GM21529 (cell line): ENCODE measurements around the gene OR10V1.
"Not testable (repeated sequence)": the region's sequence is repeated elsewhere in the genome, so short reads cannot be mapped to it uniquely, and the experiment has no call there.

Experiments
- ATAC-seq: cut with Tn5 transposase; IDR thresholded peaks from one replicate; pipeline ENCODE4 v1.9.1; 2021; ENCODE audit not compliant: unreplicated experiment

OR10V1 gene

DNA sequence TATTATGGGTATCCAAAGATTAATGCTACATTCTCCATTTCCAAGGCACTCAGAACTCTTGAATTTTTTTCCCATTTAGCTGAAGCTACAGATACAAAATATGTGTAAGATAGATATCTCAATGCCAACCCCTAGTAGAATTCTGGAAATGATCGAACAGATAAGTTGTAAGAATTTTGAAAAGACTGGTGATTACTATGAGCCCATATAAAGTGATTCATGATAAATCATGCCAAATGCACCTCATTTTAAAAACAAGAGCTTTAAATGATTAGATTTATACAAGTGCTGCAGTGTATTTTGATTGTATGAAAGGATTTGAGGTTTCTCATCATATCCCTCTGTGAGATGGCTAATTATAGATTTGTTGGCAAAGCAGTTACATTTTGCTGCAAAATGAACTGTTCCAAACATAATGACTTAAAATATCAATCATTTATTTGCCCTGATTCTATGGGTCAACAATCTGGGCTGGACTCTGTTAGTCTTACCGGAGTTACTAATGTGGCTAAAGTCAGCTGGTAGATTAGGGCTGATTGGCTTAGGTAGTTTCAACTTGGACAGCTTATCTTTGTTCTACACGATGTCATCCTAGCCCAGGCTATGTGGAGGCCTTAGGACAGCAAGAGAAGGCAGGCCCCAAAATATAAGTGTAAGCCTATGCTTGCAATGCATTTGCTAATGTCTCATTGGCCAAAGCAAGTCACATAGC, 3.4 kb downstream of the OR10V1 start:
- no peak for ATAC-seq

DNA sequence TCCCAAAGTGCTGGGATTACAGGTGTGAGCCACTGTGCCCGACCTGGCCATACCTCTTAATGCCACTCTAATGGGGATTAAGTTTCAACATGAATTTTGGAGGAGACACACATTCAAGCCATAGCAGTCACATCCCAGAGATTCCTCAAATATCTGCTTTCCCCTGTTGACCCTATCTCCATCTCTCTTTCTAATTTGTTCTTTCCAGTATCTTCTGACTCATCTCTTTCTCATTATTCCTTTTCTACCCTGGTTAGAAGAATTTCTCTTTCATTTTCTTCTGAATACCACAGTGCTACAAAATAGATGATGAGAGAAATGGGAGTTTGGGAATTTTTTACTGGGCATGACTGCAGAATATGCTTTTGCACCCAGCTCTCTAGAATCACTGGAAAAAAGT, 5.1 kb downstream of the OR10V1 start:
- ATAC-seq: no peak

DNA sequence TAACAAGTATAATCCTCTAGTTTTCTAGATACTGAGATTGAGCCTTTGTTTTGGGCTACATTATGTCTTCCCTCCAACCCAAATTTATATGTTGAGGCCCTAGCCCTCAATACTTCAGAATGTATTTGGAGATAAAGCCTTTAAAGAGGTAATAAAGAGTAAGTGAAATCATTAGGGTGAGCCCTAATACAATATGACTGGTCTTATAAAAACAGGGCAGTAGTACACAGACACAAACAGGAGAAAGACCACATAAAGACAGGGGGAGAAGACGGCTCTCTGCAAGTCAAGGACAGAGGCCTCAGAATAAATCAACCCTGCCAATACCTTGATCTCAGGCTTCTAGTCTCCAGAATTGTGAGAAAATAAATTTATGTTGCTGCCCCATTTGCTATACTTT, 6.3 kb downstream of the OR10V1 start:
- no peak for ATAC-seq

DNA sequence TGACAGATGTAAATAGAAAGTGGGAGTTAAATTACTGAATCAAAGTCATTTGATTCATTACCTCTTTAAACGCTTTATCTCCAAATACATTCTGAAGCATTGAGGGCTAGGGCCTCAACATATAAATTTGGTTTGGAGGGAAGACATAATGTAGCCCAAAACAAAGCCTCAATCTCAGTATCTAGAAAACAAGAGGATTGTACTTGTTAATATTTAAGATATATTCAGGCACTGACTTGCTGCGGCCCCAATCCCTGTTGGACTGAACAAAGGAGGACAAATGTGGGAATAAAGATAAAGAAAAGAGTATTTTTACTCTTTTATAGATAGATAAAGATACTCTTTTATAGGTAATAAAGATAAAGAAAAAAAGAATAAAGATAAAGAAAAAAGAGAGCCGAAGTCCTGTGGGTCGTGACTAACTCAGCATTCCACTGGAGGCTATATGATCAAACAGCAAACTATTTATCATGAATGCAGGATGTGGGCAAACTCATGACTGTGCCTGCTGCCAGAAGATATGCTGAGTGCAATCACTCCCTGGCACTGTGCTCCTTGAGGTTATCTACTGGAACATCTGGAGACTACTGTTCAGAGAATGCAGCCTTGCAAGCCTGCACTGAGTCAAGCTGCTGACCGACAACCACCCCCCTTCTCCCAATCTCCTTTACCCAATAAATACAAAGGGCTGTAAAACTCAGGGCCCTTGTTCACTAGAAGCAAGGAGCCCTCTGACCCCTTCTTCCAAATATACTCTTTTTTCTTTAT, 6.9 kb downstream of the OR10V1 start:
- no peak for ATAC-seq

DNA sequence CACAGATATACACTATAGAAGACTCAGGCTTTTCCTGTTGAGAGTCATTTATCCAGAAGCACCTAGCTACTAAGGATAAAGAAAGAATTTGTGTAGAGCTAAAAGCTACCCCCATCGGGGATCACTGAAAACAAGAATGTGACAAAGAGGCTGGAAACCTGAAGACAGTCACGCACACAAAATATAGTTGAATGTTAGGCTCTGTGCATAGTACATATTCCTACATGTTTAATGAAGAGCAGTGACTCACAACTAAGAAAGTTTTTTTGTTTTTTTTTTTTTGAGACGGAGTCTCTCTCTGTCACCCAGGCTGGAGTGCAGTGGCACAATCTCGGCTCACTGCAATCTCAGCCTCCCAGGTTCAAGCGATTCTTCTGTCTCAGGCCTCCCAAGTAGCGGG, 8.4 kb downstream of the OR10V1 start:
- no peak for ATAC-seq

DNA sequence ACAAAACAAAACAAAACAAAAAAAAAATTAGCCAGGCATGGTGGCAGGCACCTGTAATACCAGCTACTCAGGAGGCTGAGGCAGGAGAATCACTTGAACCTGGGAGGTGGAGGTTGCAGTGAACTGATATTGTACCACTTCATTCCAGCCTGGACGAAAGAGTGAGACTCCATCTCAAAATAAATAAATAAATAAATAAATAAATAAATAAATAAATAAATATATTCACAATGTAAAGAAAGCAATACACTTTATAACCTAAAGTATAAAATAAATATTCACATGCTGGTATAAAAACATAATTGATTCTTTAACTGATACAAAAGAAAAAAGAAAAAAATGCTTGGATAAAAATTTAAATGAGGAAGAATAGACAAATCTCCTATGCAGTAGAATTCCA, 10.1 kb downstream of the OR10V1 start:
- not testable (repeated sequence) for ATAC-seq

DNA sequence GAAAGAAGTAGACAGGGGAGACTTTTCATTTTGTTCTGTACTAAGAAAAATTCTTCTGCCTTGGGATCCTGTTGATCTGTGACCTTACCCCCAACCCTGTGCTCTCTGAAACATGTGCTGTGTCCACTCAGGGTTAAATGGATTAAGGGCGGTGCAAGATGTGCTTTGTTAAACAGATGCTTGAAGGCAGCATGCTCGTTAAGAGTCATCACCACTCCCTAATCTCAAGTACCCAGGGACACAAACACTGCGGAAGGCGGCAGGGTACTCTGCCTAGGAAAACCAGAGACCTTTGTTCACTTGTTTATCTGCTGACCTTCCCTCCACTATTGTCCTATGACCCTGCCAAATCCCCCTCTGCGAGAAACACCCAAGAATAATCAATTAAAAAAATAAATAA, 13.5 kb downstream of the OR10V1 start:
- not testable (repeated sequence) for ATAC-seq

DNA sequence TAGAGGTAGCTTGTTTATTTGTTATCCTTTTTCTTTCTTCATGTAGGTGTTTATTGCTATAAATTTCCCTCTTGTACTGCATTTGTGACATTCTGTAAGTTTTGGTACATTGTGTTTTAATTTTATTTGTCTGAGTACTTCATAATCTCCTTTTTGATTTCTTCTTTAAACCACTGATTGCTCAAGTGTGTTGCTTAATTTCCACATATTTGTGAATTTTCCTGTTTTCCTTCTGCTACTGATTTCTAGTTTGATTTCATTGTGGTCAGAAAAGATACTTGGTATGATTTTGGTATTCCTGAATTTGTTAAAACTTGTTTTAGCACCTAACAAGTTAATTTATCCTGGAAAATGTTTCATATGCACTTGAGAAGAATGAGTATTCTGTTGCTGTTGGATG, 15.1 kb downstream of the OR10V1 start:
- no peak for ATAC-seq

DNA sequence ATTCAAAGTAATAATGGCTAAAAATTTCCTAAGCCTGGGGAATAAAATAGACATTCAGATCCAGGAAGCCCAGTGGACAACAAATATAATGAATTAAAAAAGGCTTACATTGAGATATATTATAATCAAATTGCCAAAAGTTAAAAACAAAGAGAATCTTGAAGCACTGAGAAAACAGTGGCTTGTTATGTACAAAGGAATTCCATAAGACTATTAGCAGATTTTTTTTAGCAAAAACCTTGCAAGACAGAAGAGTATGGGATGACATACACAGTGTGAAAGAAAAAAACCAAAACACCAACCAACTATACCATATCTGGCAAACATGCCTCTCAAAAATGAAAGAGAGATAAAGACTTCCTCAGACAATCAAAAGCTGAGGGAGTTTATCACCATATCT, 20.7 kb downstream of the OR10V1 start:
- ATAC-seq: no peak

DNA sequence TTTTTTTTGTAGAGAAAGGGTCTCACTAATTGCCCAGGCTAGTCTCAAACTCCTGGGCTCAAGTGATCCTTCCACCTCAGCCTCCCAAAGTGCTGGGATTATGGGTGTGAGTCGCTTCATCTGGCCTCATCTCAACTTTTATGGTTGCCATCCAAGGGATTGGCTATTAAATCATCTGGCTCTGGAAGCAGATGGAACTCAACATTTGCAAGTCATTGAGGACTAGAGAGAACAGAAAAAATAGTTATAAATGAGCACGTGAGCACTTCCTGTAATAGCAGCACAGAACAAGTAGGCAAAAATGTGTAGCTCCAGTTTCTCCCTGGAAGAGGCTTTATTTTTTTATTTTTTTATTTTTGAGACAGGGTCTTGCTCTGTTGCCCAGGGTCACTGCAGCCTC, 22.5 kb downstream of the OR10V1 start:
- ATAC-seq: no peak

DNA sequence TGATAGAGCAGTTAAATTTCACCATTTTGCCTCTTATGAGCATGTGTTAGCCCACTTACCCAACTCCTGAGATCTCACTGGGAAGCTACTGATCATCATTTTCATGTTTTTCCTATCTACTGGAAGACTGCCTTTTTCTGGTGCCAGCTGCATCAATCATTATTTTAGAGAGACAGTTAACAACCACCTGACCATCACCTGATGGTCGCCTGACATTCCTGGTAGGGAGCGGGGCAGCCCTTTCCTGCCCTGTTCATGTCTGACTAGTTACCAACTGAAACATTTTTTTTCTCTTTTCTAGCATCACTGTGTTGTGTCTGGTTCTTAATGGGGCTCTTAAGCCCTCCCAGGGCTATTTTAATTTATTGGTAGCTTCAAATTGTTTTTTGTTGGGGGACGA, 24.6 kb downstream of the OR10V1 start:
- ATAC-seq: no peak

DNA sequence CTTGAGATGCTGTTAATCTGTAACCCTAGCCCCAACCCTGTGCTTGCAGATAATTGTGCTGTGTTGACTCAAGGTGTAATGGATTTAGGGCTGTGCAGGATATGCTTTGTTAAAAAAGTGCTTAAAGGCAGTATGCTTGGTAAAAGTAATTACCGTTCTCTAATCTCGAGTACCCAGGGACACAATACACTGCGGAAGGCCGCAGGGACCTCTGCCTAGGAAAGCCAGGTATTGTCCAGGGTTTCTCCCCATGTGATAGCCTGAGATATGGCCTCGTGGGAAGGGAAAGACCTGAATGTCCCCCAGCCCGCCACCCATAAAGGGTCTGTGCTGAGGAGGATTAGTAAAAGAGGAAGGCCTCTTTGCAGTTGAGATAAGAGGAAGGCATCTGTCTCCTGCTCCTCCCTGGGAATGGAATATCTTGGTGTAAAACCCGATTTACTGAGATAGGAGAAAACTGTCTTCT, 32.4 kb downstream of the OR10V1 start:
- not testable (repeated sequence) for ATAC-seq

DNA sequence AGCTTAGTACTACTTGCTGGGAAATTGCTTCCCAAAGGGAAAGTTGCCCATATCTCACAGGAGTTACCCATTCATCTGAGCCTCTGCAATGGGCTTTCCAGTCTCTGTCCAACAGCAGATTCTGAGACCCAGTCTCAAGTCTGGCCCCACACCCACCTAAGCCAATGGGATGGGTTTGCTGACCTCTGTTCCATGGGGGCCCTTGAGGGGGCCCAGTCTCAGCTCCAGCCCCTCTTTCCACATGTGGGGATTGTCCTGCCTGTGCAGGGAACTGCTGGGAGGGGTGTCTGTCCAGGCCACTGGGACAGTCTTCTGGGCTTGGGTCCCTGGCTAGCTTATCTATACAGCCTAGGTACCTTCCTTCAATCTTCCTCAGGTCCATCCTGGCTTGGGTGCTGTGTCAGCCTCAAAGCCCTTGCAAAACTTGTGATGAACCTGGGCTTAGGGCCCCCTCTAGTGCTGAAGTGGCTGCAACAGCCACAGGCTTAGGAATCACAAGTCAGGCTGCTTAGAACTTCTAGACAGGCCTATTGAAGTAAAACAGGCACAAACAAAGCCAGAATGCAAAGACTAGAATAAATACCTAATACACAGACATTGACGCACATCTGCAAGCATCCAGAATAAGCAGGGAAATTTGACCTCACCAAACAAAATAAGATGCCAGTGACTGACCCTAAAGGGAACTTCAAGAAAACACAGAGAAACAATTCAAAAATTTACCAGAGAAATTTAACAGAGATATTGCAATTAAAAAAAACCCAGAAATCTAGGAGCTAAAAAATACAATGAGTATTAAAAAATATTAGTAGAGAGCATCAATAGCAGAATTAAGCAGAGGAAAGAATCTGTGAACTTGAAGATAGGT, 33.1 kb downstream of the OR10V1 start:
- ATAC-seq: peak; percentile 92

DNA sequence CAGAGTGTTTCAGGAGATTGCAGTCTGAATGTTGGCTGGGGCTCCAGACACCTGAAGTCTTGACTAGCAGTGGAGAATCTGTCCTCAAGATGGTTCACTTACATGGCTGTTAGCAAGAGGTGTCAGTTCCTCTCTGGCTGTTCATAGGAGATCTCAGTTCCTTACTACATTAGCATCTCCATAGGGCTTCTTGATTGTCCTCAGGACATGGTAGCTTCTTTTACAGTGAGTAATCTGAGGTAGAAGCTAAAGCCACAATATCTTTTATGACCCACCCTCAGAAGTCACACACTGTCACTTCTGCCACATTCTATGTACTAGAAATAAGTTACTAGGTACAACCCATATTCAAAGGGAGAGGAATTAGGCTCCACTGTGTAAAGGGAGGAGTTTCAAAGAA, 34.3 kb downstream of the OR10V1 start:
- no peak for ATAC-seq

DNA sequence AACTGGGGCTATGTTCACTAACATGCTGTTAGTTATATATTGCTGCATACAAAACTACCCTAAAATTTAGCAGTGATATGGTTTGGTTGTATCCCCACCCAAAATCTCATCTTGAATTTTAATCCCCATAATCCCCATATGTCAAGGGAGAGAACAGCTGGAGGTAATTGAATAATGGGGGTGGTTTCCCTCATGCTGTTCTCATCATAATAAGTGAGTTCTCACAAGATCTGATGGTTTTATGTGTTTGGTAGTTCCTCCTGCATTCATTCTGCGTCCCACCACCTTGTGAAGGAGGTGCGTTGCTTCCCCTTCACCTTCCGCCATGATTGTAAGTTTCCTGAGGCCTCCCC, 34.9 kb downstream of the OR10V1 start:
- no peak for ATAC-seq

DNA sequence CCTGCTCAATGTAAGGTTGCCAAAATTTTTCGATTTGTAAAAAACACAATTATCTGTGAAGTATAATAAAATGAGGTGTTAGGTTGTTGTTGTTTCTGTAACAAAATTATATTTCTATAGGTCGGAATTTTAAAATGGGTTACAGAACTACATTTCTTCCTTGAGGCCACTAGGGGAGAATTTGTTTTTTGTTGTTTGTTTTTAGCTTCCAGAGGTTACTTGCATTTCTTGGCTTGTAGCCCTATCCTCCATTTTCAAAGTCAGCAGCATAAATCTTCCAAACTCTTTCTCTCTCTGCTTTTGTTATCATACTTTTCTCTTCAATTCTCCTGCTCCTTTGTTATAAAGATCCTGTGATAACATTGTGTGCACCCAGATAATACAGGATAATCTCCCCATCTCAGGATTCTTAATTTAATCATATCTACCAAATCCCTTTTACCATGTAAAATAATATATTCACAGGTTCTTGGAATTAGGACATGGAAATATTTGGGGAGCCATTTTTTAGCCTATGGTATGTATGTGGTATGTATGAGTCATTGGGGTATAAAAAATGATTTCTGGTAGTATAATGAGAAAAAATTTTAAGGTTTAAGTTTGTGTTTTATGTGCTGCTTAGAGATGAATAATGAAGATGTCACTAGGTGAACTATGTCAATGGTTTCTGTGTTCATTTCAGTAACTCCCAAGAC, 35.4 kb downstream of the OR10V1 start:
- ATAC-seq: no peak

DNA sequence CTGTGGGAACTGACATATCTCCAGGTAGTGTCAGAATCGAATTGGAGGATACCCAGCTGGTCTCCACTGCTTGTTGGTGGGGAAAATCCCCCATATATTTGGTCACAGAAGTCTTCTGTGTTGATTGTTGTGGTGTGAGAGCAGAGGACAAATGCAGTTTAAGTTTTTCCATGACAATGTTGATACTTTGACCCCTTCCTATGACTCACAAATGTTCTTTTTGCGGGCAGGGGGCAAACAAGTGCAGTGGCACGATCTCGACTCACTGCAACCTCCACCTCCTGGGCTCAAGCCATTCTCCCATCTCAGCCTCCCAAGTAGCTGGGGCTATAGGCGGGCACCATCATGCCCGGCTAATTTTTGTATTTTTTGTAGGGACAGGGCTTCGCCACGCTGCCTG, 37.4 kb downstream of the OR10V1 start:
- ATAC-seq: no peak

DNA sequence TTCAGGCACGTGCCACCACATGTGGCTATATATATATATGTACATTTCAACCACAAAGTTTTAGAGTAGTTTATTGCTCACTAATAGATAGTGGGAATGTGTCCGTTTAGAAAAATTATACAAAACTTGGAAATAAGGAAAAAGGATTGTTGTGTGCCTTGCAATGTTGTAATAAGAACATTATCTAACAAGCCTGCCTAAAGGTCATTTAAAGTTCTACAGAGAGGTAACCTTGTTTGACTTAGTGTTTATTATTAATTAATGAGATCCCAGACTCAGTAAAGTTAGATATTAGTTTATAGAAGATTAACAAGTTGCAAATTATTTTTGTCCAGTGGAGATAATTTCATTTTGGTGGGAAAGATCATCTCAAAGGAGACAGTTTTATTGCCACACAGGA, 39.4 kb downstream of the OR10V1 start:
- no peak for ATAC-seq

DNA sequence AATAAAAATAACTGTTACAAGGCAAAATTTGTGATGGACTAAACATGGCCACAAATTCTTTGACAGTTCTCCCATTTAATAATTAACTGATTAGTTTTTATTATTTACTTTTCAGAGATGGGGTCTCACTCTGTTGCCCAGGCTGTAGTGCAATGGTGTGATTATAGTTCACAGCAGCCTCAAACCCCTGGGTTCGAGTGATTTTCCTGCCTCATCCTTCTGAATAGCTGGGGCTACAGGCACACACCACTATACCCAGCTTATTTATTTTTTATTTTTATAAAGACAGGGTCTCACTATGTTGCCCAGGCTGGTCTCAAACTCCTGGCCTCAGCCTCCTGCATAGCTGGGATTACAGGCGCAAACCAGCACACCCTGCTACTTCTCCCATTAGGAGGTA, 40.4 kb downstream of the OR10V1 start:
- no peak for ATAC-seq

DNA sequence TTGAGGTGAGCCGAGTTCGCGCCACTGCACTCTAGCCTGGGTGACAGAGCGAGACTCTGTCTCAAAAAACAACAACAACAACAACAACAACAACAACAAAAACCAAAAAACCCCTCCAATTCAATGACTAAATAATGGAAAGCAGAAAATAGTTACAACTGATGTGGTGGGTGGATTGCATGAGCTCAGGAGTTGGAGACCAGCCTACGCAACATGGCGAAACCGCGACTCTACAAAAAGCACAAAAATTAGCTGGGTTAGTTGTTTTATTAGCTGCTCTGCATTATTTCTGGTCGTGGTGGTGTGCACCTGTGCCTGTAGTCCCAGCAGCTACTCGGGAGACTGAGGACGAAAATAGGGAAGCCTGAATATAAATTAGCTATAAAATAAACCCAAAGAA, 42.2 kb downstream of the OR10V1 start:
- no peak for ATAC-seq

DNA sequence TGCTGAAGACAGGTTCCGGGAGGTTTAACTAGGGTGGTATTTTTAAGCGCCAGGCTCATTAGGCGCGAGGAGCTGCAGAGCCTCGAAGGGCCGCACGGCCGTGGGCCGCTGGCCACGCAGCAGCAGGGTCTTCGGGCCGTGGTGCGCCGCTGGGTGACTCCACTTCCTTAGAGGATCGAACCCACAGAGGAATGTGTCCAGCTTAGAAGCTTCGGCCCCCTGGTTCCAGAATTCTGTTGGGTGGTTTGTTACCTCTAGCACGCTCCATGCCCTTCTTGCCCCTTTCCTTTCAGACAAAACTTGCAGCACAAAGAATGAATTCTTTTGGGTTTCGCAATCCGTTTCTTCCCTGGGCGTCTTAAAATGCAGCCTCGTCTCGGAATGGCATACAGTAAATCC, 44.0 kb downstream of the OR10V1 start:
- ATAC-seq: no peak
